ENCODE data around the gene RFX8.

The RFX8 gene

DNA sequence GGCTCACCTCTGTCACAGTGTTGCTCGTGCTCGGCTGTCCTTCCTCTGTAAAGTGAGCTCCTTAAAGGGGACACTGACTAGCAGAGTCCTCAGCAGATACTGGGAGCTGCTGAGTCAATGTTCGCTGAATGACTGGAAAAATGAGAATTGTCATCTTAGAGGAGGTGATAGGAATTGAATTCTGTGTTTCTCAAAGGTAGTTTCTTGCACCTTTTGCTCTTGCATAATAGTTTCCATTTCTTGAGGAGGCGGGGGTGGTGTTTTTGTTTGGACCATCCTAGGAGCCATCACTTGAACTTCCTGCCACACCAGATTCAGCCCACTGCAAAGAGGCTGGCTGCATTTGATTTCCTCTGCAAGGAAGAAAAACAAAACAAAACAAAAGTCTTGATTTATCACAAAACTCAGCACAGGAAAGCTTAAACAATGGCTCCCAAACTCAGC lies 11.4 kb upstream of the RFX8 start:
- no peak overlapping the region for H3K4me3 ChIP-seq (ENCODE audit: low read depth, low read length)
- TF ChIP-seq CTCF (IDR thresholded peaks at IDR 0.05; ENCODE audit: insufficient read depth, low read depth, low read length, missing control alignments) = no peak
- no peak for DNase-seq (ENCODE audit: low read depth)

DNA sequence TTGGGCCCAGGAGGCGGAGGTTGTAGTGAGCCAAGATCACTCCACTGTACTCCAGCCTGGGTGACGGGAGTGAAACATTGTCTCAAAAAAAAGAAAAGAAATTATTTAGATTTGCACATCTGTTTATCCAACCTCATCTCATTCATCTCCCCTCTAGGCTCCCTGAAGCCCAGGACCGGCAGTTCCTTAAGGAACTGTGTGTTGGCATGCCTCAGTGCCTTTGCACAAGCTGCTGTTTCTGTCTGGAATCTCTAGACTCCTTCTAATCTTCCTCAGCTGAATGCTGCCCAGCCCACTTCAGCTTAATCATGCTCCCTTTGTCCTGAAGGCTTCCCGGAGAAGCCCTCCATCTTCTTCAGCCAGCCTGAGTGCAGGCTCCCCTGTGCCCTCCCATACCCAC lies 10.9 kb upstream of the RFX8 start:
- no peak for TF ChIP-seq CTCF (IDR thresholded peaks at IDR 0.05; ENCODE audit: insufficient read depth, low read depth, low read length, missing control alignments)
- DNase-seq (ENCODE audit: low read depth) = no peak
- H3K4me3 ChIP-seq (ENCODE audit: low read depth, low read length) = no peak overlapping the region

GRCh38 chr2:101480764-101481163 lies 5.9 kb upstream of the RFX8 start:
- DNase-seq (ENCODE audit: low read depth) = no peak
- no peak overlapping the region for H3K4me3 ChIP-seq (ENCODE audit: low read depth, low read length)
- TF ChIP-seq CTCF (IDR thresholded peaks at IDR 0.05; ENCODE audit: insufficient read depth, low read depth, low read length, missing control alignments) = no peak

- H3K4me3 ChIP-seq (ENCODE audit: low read depth, low read length) = no peak overlapping the region
- DNase-seq (ENCODE audit: low read depth) = no peak
- no peak for TF ChIP-seq CTCF (IDR thresholded peaks at IDR 0.05; ENCODE audit: insufficient read depth, low read depth, low read length, missing control alignments)
Observed at GRCh38 chr2:101479810-101480209, 4.9 kb upstream of the RFX8 start.

GRCh38 chr2:101479328-101479727 lies 4.4 kb upstream of the RFX8 start:
- no peak overlapping the region for H3K4me3 ChIP-seq (ENCODE audit: low read depth, low read length)
- DNase-seq (ENCODE audit: low read depth) = no peak
- TF ChIP-seq CTCF (IDR thresholded peaks at IDR 0.05; ENCODE audit: insufficient read depth, low read depth, low read length, missing control alignments) = no peak

- no peak for DNase-seq (ENCODE audit: low read depth)
- no peak for TF ChIP-seq CTCF (IDR thresholded peaks at IDR 0.05; ENCODE audit: insufficient read depth, low read depth, low read length, missing control alignments)
- no peak overlapping the region for H3K4me3 ChIP-seq (ENCODE audit: low read depth, low read length)
Observed at GRCh38 chr2:101478181-101479001, 3.5 kb upstream of the RFX8 start.

GRCh38 chr2:101477556-101477955 lies 2.6 kb upstream of the RFX8 start:
- no peak for TF ChIP-seq CTCF (IDR thresholded peaks at IDR 0.05; ENCODE audit: insufficient read depth, low read depth, low read length, missing control alignments)
- DNase-seq (ENCODE audit: low read depth) = no peak
- no peak overlapping the region for H3K4me3 ChIP-seq (ENCODE audit: low read depth, low read length)

Measured in GM12865 (cell line).